Kidney tubule cell (primary cell): ENCODE data around the gene MERTK.
"Not testable (repeated sequence)": the region's sequence is repeated elsewhere in the genome, so short reads cannot be mapped to it uniquely, and the experiment has no call there.

Experiments
- DNase-seq: peaks from one replicate; pipeline ENCODE4 v3.0.0-alpha.2; 2018; ENCODE audit warnings: low spot score

Gene MERTK

GRCh38 chr2:111897924-111898702 lies at the start of gene MERTK:
MERTK (plus strand) TSS chr2:111898607; CDS start chr2:111898736, 129 bp downstream.
- peak; percentile 87 for DNase-seq

DNA sequence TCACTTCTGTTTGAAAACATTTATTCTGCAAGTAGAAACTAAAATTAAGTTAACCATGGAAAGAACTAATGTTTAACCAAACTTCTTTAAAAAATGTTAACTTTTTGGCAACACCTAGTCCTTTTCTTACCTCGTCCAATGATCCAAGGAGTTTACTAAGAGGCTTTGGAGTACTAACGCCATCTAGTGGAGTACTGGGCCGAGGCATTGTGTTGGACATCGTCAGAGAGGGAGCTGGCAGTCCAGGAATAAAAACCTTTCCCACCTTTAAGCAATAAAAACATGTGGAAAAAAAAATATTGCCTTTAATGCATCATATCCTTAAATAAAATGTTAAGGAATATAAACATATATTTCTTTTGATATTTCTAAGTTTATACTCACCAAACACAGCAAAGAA lies 47.8 kb upstream of the MERTK start:
- peak; percentile 13 for DNase-seq

DNA sequence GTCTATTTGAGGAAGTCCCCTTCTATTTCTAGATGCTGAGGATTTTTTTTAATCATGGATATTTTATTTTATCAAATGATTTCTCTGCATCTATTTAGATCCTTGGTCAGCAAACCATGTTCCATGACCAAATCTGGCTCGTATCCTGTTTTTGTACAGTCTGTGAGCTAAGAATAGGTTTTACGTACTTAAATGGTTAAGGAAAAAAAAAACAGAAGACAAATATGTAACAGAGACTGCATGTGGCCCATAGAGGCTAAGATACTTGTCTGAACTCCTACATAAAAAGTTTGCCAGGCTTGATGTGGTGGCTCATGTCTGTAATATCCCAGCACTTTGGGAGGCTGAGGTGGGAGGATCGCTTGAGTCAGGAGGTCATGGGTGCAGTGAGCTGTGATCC lies 45.9 kb upstream of the MERTK start:
- DNase-seq: not testable (repeated sequence)

GRCh38 chr2:111860005-111860404 lies 38.4 kb upstream of the MERTK start:
- peak; percentile 70 for DNase-seq

- not testable (repeated sequence) for DNase-seq
These were observed 33.3 kb upstream of the MERTK start for GRCh38 chr2:111865124-111865523.

- not testable (repeated sequence) for DNase-seq
These were observed 25.6 kb upstream of the MERTK start for GRCh38 chr2:111872806-111873205.

DNA sequence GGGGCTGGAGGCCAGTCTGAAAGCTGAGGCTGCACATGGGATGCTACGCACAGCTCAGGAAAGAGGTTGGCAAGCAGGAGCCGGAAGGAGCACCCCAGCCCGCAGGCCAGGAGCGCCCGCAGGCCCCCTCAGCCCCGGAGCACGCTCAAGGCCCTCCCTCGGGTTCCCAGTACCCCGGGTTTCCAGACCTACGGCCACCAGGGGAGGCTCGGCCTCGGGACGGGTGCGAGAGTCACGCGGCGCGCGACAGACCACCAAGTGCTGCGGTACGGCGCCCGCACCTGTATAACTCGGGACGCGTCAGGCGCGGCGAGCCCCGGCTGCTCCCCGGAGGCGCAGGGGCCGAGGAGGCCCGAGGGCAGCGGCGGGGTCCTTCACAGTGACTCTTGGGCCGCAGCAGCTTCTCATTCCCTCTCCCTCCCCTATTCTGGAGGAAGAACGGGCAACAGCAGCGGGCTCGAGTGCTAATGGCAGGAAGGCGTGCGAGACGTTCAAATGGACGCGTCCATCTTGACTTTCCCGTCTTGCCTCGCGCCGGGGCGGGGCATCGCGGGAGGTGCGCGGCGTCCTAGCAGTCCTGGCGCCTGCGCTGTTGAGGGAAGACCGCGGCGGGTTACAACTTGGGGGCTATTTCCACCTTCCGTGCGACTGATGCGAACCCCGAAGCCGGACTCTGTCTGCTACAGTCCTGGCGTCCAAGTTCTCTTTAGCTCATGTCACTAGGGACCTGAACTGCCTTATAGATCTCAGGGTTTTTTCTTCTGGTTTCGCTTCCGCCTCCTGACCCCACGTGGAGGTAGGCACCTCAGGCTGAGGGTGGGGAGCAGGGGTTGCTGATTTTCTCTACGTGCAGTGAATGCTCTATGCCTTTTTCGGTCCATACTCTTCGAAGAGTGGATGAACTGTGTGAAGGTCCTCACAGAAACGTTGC lies 14.5 kb upstream of the MERTK start, which contains the start of gene ANAPC1:
TSS of gene ANAPC1 (minus strand) at position 533 of the 931 bp plus-strand sequence. CDS start 3,368 bp downstream, outside the sequence.
- DNase-seq: peak; percentile 89

DNA sequence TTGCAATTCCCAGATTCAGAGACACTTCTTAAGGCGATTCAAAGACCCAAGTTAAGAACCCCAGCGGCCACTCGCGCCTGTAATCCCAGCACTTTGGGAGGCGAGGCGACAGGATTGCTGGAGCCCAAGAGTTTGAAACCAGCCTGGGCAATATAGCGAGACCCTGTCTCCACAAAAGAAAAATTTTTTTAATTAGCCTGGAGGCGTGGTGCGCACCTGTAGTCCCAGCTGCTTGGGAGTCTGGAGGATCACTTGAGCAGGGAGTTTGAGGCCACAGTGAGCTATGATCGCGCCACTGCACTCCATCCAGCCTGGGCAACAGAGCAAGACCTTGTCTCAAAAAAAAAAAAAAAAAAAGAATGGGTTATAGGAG lies 13.8 kb upstream of the MERTK start:
- no peak for DNase-seq

- DNase-seq: no peak
These were observed 2.4 kb upstream of the MERTK start for GRCh38 chr2:111896024-111896423.

DNA sequence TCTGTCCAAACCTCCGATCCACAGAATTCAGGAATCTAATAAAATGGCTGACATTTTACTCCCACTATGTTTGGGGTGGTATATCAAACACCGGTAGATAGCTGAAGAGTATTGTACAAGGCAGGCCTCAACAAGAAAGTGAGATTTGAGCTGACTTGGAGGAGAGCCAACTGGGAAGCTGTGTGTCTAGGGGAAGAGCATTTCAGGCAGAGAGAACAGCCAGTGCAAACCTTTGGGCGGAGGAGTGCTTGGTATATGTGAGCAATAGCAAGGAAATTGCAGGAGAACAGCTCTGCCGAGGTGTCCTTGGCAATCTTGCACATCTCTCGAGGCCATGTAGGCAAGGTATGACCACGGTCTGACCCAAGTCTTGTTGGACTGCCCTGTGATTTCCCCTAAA lies 1.8 kb upstream of the MERTK start:
- DNase-seq: no peak

- no peak for DNase-seq
These were observed 830 bp upstream of the MERTK start for GRCh38 chr2:111897630-111897923.

DNA sequence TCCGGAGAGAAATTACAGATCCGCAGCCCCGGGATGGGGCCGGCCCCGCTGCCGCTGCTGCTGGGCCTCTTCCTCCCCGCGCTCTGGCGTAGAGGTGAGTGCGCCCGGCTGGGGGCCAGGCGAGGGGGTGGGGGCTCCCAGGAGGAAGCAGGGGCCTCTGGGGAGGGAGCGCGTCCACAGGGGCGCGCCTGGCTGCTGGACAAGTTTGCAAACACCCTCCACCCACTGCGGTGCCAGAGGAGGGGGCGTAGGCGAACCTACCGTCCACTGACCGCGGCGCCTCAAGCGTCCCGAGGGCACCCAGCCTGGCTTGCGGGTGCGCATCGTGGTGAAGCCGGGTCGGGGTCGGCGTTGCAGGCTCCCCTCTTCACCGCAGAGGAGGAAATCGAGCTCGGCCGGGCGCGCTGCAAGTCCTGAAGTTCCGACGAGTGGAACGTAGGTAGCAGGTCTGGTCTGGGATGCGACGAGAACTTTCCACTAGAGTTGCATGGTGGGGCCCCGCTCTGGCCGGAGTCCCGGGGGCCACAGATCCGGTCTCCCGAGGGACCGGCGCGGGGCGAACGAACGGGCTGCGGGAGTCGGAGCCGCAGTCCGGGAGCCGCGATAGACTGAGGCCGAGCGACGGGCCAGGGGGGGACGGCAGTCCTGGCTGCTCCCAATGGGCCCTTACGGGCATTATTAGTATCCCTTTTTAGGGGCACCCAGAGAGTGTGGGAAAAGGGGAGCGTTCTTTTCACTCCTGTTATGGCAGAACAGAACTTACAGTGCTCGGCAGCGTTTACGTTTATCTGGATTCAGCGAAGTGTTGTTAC lies 502 bp downstream of the MERTK start:
- no peak for DNase-seq

- peak; percentile 57 for DNase-seq
These were observed 2.5 kb downstream of the MERTK start for GRCh38 chr2:111900859-111901258.

DNA sequence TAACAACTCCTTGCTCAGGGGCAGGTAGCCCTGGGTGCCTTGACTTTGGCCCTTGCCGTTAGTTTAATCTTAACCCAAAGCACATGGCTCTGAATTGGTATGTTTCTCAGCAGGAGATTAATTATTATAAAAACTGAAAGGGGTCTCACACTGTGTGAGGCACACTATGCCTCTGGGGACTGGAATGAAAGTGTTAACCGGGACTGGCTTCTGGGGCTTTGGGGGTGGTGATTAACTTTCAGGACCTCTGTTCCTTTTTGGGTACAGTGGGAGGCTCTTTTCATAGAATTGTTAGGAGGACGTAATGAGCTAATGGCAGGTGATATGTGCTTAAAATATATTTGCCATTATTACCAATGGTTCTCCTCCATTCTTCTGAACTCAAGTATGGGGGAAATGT lies 5.1 kb downstream of the MERTK start:
- no peak for DNase-seq

GRCh38 chr2:111903930-111904439 lies 5.6 kb downstream of the MERTK start:
- DNase-seq: no peak

DNA sequence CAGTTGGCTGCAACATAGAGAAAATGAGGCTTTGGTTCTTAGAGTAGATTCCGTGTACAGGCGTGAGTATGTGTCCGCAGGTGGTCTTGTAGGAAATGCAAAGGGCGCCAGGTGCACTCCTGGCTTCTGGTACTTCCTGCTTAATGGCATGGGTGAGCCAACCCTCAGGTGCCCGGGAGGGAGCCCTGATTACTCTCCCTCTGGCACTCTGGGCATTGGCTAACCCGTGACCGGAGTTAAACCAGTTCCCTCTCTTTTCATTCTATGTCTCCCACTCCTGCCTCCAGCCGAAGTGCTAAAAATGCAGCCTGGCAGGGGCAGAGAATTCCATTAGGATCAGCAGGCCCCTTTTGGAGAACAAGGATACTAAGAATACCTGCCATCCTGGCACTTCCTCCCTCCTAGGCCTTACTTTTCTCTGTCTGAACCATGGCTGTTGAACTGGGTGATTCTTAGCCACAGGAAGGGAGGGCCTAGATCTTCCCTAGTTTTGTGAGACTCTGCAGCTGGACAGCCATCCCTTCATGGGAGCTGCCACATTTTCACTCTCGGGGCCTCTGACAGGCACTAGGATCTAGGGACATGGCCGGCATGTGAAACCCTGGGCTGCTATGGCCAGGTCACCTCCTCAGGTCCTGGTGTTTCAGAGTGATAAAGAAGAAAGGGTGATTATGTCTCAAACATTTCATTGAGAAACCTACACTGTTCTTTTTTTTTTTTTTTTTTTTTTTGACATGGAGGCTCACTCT lies 6.5 kb downstream of the MERTK start:
- DNase-seq: peak; percentile 31

- not testable (repeated sequence) for DNase-seq
These were observed 7.1 kb downstream of the MERTK start for GRCh38 chr2:111905475-111905869.

DNA sequence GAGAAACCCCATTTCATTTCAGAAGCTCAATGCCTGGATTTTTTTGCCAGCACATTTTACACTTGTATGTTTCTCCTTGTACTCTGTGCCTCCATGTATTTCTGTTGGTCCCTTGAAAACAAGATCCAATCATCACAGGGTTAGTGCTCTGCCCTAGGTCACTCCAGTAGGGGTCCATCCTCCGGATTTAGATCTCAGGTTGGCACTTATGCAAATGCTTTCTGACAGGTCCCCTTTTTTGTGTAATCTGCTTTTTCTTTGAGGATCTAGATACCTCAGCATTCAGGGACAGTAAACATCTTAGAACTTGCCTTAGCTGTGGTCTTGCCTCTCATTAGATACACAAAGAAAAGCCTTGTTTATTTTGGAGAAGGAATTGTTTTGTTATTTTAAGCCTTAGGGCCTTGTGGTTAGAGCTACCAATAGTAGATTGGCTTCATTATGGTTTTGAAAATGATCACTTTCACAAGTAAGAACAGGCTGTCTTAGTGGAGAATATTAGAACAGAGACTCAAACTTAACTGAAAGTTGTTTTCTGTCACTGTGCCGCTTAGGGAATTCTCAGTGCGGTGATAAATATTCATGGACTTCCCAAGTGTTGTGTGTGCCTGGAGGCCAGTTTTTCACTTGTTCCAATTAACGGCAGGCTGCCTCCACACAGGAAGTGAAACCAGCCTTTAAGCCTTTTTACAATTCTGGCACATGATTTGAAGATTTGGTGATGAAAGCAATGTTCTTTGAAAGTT lies 7.8 kb downstream of the MERTK start:
- peak; percentile 53 for DNase-seq

- DNase-seq: no peak
These were observed 10.2 kb downstream of the MERTK start for GRCh38 chr2:111908578-111908977.

- DNase-seq: peak; percentile 85
These were observed 10.7 kb downstream of the MERTK start for GRCh38 chr2:111909079-111909478.

DNA sequence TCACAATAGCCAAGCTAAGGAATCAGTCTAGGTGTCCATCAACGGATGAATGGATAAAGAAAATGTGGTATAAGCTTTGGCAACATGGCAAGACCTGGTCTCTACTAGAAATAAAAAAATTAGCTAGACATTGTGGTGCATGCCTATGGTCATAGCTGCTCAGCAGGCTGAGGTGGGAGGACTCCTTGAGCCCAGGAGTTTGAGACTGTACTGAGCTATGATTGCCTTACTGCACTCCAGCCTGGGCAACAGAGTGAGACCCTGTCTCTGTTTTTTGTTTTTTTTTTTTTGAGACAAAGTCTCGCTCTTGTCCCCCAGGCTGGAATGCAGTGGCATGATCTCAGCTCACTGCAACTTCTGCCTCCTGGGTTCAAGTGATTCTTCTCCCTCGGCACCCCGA lies 11.6 kb downstream of the MERTK start:
- not testable (repeated sequence) for DNase-seq
